D341Med (cell line): Measurements from ENCODE around the gene CNTN4.

Source experiments
- DNase-seq: peaks from one replicate; pipeline ENCODE4 v3.0.0; 2012; ENCODE audit warnings: low spot score

The CNTN4 gene

DNA sequence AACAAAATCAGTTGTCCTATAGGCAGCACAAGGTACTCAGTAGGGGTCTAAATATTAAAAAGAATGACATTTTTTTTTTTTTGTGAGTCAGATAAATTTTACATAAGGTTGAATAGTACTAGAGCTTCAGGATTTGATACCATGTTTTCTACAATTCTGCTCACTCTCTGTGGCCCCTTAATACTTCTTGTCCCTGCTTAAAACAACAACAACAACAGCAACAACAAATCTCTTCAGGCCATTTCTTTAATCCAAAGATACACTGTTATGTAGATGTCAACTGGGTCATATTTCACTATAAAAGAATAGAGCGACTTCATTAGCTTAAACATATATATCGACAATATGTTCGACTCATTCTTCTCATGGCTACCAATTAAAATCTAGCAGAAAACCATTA, 1008.5 kb downstream of the CNTN4 start:
- no peak for DNase-seq
